Upper lobe of left lung (tissue), 6 donors: ENCODE measurements around the gene RAX2. TPM values are rescaled to one million over a fixed set of nuclear protein-coding genes. Genes with fewer than 3 reads are reported as not detected.

ENCODE experiments used
- ATAC-seq, 2 donors: fragments of 200-7000 bp; cut with Tn5 transposase; one replicate each; pipeline ENCODE4 v1.9.1; 2022; ENCODE audit warnings: mild to moderate bottlenecking in 2 of 2, moderate library complexity in 2 of 2; ENCODE audit not compliant: low FRiP score in 2 of 2
- DNase-seq, 2 donors: peaks; one replicate each; pipeline ENCODE4 v3.0.0-alpha.2; 2019 to 2020
- H3K27ac ChIP-seq, 4 donors: fragments of 200-600 bp; sonication (generic); one replicate each; pipeline ENCODE4 v1.5.1; 2016 to 2019
- H3K27me3 ChIP-seq, 4 donors: fragments of 200-600 bp; sonication (generic); one replicate each; pipeline ENCODE4 v1.5.1; 2017 to 2019
- H3K36me3 ChIP-seq, 4 donors: fragments of 200-600 bp; sonication (generic); one replicate each; pipeline ENCODE4 v1.5.1; 2016 to 2019
- H3K4me1 ChIP-seq, 4 donors: fragments of 200-600 bp; sonication (generic); one replicate each; pipeline ENCODE4 v1.5.1; 2018 to 2019
- H3K4me3 ChIP-seq, 4 donors: fragments of 200-600 bp; sonication (generic); one replicate each; pipeline ENCODE4 v1.5.1; 2017 to 2019; ENCODE audit warnings: mild to moderate bottlenecking in 2 of 4, moderate library complexity in 1 of 4
- H3K9me3 ChIP-seq, 4 donors: fragments of 200-600 bp; sonication (generic); one replicate each; pipeline ENCODE4 v1.5.1; 2018 to 2019
- CTCF ChIP-seq, 6 experiments: fragments of 450-650 bp in 4 of 6; fragments of 200-600 bp in 2 of 6; sonication (generic) in 2 of 6; IDR thresholded peaks; one replicate each; pipeline ENCODE4 v1.5.1; 2016 to 2019; ENCODE audit warnings: antibody characterized with exemption in 6 of 6
- EP300 ChIP-seq, 4 donors: sonication (generic); formaldehyde crosslinking; IDR thresholded peaks; one replicate each; pipeline ENCODE4 v1.5.1; 2017; ENCODE audit warnings: antibody characterized with exemption in 4 of 4, control low read depth in 2 of 4
- POLR2A ChIP-seq, 4 donors: fragments of 450-650 bp; IDR thresholded peaks; one replicate each; pipeline ENCODE4 v1.5.1; 2016 to 2017; ENCODE audit warnings: antibody characterized with exemption in 4 of 4, mild to moderate bottlenecking in 2 of 4
- POLR2AphosphoS5 ChIP-seq, 2 donors: sonication (generic); formaldehyde crosslinking; IDR thresholded peaks; one replicate each; pipeline ENCODE4 v1.5.1; 2017; ENCODE audit warnings: antibody characterized with exemption in 2 of 2
- WGBS, 2 donors: methylation state at CpG; one replicate each; pipeline ENCODE4 v1.1.5; 2017 to 2018; 5-methylcytosine and 5-hydroxymethylcytosine counted together
- total RNA-seq, 6 donors: library from RNA; depleted of rRNA in 4 of 6; stranded (reverse); fragments of >200 nt in 4 of 6; gene quantifications; one replicate each; pipeline versions ENCODE4 v1.1.0 to v1.2.1, GENCODE V29; 2016 to 2021
- donor health status: DM: no; HTN: no; CAD: no; lungs with moderate emphysema.
- donor health status: DM: no; HTN: yes; CAD: no; lungs with severe emphysema.

RAX2 gene
- total RNA-seq, 6 donors from 2014 or later, result not detected

- no peak overlapping the region for H3K4me3 ChIP-seq
- H3K27me3 ChIP-seq, result no peaks in the 10 kb centered on the region
- peak overlapping the region; percentile 67 to 92 (median 84) for H3K27ac ChIP-seq
- no peaks in the 10 kb centered on the region for H3K36me3 ChIP-seq
- TF ChIP-seq POLR2A (IDR thresholded peaks at IDR 0.05), result no peak
- TF ChIP-seq POLR2AphosphoS5 (IDR thresholded peaks at IDR 0.05), result no peak
- no peak for TF ChIP-seq EP300 (IDR thresholded peaks at IDR 0.05)
- TF ChIP-seq CTCF (IDR thresholded peaks at IDR 0.05), result no peak
- WGBS, 2 donors, result 66 to 76% methylated on average over 7 to 19 of the region's 38 CpGs
- no peak for ATAC-seq
- no peaks in the 10 kb centered on the region for H3K9me3 ChIP-seq
- peaks cover 37 to 67% (median 41%) of the 10 kb centered on the region in 4 donors for H3K4me1 ChIP-seq
- peak in 1 of 2 donors; percentile 80 for DNase-seq
These were observed 38.8 kb upstream of the RAX2 start for GRCh38 chr19:3810708-3811355.

- H3K4me3 ChIP-seq, result no peak overlapping the region
- no peak for TF ChIP-seq EP300 (IDR thresholded peaks at IDR 0.05)
- TF ChIP-seq POLR2AphosphoS5 (IDR thresholded peaks at IDR 0.05), result no peak
- no peak for TF ChIP-seq POLR2A (IDR thresholded peaks at IDR 0.05)
- TF ChIP-seq CTCF (IDR thresholded peaks at IDR 0.05), result no peak
- no peaks in the 10 kb centered on the region for H3K27me3 ChIP-seq
- no peaks in the 10 kb centered on the region for H3K36me3 ChIP-seq
- DNase-seq, result peak in 1 of 2 donors; percentile 75
- H3K9me3 ChIP-seq, result no peaks in the 10 kb centered on the region
- peaks cover 37 to 67% (median 41%) of the 10 kb centered on the region in 4 donors for H3K4me1 ChIP-seq
- ATAC-seq, result no peak
- 74 to 79% methylated on average over 9 to 20 of the region's 26 CpGs for WGBS, 2 donors
- H3K27ac ChIP-seq, result peak overlapping the region; percentile 67 to 92 (median 84)
These were observed 38.1 kb upstream of the RAX2 start for GRCh38 chr19:3809881-3810707.

DNA sequence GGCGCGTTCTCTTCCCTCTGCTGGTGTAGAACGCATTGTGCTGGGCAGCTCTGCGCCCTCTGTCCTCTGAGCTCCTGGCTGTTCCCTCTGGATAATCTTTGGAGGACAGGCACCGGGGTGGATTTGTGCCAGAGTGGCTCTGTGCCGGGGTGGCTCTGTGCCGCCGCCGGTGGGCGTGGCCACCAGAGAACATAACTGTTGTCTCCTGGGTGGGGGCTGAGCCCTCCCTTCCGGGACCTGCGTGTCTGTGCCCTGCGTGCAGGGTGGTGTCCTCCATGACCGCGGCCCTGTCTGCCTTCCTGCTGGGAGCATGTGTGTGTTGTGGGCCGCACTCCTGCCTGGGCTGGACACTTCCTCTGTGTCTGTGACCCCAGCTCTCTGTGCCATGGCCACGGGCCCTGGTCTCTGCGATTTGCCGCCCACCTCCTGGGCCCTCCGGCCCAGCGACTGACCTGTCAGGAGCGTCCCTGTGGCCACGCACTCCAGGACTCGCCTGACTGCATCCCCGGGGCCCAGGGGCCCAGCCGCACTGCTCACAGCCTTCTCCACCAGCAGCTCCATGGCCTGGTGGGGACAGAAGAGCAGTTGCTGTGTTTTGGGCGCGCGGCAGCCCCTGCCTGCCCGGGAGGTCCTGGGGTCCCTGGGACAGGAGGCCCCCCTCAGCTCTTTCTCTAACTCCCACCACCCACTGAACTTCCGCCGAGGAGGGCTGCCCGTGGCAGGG, 36.6 kb upstream of the RAX2 start:
- Histone ChIP-seq H3K27ac (peak overlapping the region; percentile 76 to 90 (median 82)), H3K9me3 (no peaks in the 10 kb centered on the region), H3K4me1 (peaks cover 34 to 55% (median 37%) of the 10 kb centered on the region in 4 donors), H3K36me3 (no peaks in the 10 kb centered on the region), H3K4me3 (no peak overlapping the region), H3K27me3 (no peaks in the 10 kb centered on the region)
- ATAC-seq (peak in 1 of 2 donors; percentile 1), DNase-seq (peak; percentile 47 to 83)
- TF ChIP-seq POLR2A (IDR thresholded peaks at IDR 0.05) (no peak), EP300 (IDR thresholded peaks at IDR 0.05) (peak in 2 of 4 donors; percentile 27 to 42), CTCF (IDR thresholded peaks at IDR 0.05) (peak in 2 of 6 experiments; percentile 13 to 36), POLR2AphosphoS5 (IDR thresholded peaks at IDR 0.05) (peak in 1 of 2 donors; percentile 68)
- 59 to 78% methylated on average over 15 to 30 of the region's 33 CpGs for WGBS, 2 donors

DNA sequence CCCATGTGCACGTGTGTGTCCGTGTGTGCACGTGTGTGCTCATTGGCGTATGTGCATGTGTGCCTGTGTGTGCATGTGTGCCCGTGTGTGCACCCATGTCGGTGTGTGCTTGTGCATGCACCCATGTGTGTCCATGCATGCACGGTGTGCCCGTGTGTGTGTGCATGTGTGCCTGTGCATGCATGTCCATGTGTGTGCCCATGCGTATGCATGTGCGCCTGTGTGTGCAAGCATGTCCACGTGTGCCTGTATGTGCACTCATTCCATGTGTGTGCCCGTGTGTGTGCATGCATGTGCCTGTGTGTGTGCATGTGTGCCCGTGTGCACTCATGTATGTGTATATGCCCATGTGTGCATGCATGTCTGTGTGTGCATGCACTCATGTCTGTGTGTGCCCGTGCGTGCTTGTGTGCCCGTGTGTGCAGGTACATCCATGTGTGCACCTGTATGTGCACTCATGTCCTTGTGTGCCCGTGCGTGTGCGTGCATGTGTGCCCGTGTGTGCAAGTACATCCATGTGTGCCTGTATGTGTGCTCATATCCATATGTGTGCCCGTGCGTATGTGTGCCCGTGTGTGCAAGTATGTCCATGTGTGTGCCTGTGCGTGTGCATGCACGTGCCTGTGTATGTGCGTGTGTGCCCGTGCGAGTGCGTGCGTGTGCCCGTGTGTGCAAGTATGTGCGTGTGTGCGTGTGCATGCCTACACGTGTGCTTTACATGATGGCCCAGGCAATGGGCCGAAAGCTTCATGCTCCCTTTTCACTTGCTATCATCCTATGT, 35.7 kb upstream of the RAX2 start:
- DNase-seq, result no peak
- no peak for ATAC-seq
- no peak overlapping the region for H3K4me3 ChIP-seq
- H3K27me3 ChIP-seq, result no peaks in the 10 kb centered on the region
- TF ChIP-seq POLR2A (IDR thresholded peaks at IDR 0.05), result no peak
- TF ChIP-seq CTCF (IDR thresholded peaks at IDR 0.05), result no peak
- TF ChIP-seq POLR2AphosphoS5 (IDR thresholded peaks at IDR 0.05), result no peak
- no peak for TF ChIP-seq EP300 (IDR thresholded peaks at IDR 0.05)
- WGBS, 2 donors, result 93 to 97% methylated on average over 18 to 35 of the region's 35 CpGs
- no peaks in the 10 kb centered on the region for H3K9me3 ChIP-seq
- peaks cover 25 to 46% (median 29%) of the 10 kb centered on the region in 4 donors for H3K4me1 ChIP-seq
- H3K36me3 ChIP-seq, result no peaks in the 10 kb centered on the region
- H3K27ac ChIP-seq, result peak overlapping the region in 3 of 4 donors; percentile 7 to 90 (median 84)
